ENCODE results near the gene SOX13.
A peak's percentile ranks its signal among the peaks of the same experiment; 100 is the strongest.

SOX13 gene

DNA sequence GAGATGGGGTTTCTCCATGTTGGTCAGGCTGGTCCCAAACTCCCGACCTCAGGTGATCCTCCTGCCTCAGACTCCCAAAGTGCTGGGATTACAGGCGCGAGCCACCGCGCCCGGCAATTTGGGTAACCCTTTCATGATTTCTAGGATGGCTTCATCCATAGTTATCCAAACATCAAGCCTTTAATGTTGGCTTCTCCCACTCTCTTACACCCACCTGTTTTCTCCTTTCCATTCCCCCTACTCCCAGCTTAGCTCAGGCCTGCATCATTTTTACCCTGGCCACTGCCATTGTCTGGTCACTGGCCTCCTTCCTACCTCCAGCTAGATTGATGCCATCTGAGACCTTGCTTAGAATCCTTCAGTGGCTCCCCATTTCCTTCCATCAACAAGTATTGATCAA is 2.0 kb upstream of the SOX13 start:
- H3K27me3 ChIP-seq (ENCODE audit: insufficient read depth, low read depth): no peaks in the 10 kb centered on the region
- no peak overlapping the region for H3K9ac ChIP-seq
- no peak overlapping the region for H3K27ac ChIP-seq
- TF ChIP-seq, protein P1, sequence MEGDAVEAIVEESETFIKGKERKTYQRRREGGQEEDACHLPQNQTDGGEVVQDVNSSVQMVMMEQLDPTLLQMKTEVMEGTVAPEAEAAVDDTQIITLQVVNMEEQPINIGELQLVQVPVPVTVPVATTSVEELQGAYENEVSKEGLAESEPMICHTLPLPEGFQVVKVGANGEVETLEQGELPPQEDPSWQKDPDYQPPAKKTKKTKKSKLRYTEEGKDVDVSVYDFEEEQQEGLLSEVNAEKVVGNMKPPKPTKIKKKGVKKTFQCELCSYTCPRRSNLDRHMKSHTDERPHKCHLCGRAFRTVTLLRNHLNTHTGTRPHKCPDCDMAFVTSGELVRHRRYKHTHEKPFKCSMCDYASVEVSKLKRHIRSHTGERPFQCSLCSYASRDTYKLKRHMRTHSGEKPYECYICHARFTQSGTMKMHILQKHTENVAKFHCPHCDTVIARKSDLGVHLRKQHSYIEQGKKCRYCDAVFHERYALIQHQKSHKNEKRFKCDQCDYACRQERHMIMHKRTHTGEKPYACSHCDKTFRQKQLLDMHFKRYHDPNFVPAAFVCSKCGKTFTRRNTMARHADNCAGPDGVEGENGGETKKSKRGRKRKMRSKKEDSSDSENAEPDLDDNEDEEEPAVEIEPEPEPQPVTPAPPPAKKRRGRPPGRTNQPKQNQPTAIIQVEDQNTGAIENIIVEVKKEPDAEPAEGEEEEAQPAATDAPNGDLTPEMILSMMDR (conservative IDR thresholded peaks at IDR 0.05; ENCODE audit: low read depth, low read length): no peak
- H3K79me2 ChIP-seq (ENCODE audit: insufficient read depth, low read depth): no peaks in the 10 kb centered on the region
- no peaks in the 10 kb centered on the region for H3K36me3 ChIP-seq (ENCODE audit: insufficient read depth)
- H3K4me1 ChIP-seq (ENCODE audit: low read depth, poor library complexity, severe bottlenecking): no peaks in the 10 kb centered on the region
- H2AFZ ChIP-seq (ENCODE audit: low read depth): no peak overlapping the region
- no peaks in the 10 kb centered on the region for H4K20me1 ChIP-seq (ENCODE audit: insufficient read depth)
- H3K4me3 ChIP-seq (IDR thresholded peaks at IDR 0.05; ENCODE audit: insufficient read depth, low read depth, low read length): no peak overlapping the region
- no peak overlapping the region for H3K4me2 ChIP-seq

DNA sequence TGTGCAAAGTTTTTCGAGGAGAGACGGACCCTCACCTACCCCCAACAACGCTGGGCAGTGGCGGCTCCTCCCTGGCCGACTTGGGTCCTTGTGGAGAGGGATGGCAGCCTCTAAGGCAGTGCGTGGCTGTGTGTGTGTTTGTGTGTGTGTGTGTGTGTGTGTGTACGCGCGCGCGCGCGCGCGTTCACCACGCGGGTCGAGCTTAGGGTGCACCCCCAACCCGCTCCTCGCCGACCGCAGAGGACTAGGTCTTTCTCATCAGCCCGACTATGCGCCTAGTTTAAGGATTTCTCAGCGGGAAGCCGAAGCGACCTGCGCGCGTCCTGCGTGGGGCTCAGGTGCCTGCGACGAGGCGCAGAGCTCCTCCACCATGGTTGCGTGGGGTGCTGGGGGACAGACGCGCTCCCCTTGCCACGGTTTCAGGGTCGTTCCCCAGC is 940 bp downstream of the SOX13 start:
- Histone ChIP-seq H2AFZ (ENCODE audit: low read depth) (peak overlapping the region; percentile 20; the same call in 1 of the 2 replicates), H3K4me3 (IDR thresholded peaks at IDR 0.05; ENCODE audit: insufficient read depth, low read depth, low read length) (no peak overlapping the region), H3K27ac (no peak overlapping the region)

DNA sequence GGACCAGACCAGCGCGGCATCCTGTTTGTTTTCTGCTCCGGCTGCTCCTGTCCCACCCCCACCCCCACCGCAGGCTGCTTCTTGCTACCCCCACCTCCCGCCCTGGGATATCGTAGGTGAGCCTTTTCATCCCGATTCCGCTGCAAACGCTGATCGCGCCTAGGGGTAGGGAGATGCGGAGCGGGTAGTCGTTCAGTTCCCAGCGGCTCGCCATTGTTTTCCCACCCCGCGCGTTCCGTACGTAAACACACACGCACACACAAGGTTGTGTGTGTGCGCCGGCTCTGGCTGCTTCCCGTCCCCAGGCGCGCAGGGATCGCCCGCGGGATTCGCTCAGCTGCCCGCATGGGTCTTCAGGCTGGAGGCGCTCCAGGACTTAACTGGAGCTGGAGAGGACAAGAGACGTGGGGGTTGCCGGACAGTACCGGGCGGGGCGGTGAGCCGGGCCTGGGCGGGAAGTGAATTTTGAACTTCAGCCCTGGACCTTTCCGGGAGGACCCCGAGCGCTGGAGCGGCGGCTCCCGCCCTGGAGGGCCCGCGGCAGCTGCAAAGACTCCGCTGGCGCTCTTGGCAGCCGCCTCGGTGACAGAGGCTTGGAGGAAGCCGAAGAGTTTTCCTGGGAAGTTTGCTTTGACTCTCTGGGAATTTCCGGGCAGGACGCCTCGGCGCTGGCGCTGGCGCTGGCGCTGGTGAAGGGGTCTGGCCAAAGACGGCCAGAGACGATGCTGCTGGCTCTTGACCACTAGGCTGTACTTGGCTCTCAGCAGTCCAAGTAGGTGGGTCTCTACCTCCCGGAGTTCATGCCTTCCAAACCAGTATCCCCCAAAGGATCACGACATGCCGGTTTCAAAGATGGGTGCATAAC is 1.6 kb downstream of the SOX13 start:
- no peak overlapping the region for H3K9ac ChIP-seq
- no peaks in the 10 kb centered on the region for H3K79me2 ChIP-seq (ENCODE audit: insufficient read depth, low read depth)

More for the DNA sequence above, 940 bp downstream of the SOX13 start:
- no peaks in the 10 kb centered on the region for H4K20me1 ChIP-seq (ENCODE audit: insufficient read depth)
- H3K79me2 ChIP-seq (ENCODE audit: insufficient read depth, low read depth): no peaks in the 10 kb centered on the region
- no peaks in the 10 kb centered on the region for H3K4me1 ChIP-seq (ENCODE audit: low read depth, poor library complexity, severe bottlenecking)
- no peaks in the 10 kb centered on the region for H3K27me3 ChIP-seq (ENCODE audit: insufficient read depth, low read depth)
- H3K9ac ChIP-seq: no peak overlapping the region
- no peak overlapping the region for H3K4me2 ChIP-seq
- TF ChIP-seq, protein P1 (conservative IDR thresholded peaks at IDR 0.05; ENCODE audit: low read depth, low read length): no peak
- H3K36me3 ChIP-seq (ENCODE audit: insufficient read depth): no peaks in the 10 kb centered on the region

DNA sequence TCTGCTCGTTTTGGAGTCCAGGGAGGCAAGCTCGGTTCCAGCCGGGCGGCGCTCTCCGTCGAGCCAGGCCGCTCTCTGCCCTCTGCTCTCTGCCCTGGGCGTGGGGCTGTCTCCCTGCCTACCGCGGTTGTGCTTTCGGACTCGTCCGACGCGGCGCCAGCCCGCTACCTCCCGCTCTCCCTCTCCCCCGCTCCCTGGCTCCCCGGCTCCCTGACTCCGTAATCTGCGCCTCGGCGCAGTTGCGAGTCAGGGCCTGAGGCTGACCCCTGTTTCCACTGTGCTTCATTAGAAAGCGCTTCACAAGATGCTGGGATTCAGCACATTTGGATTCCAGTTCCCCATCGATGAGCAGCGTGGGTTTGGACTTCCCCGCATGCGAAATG is 2.2 kb downstream of the SOX13 start:
- TF ChIP-seq, protein P1 (conservative IDR thresholded peaks at IDR 0.05; ENCODE audit: low read depth, low read length): no peak
- no peaks in the 10 kb centered on the region for H3K79me2 ChIP-seq (ENCODE audit: insufficient read depth, low read depth)
- no peak overlapping the region for H3K9ac ChIP-seq

More for the DNA sequence above, 1.6 kb downstream of the SOX13 start:
- H2AFZ ChIP-seq (ENCODE audit: low read depth): no peak overlapping the region
- H3K4me3 ChIP-seq (IDR thresholded peaks at IDR 0.05; ENCODE audit: insufficient read depth, low read depth, low read length): no peak overlapping the region
- no peaks in the 10 kb centered on the region for H3K27me3 ChIP-seq (ENCODE audit: insufficient read depth, low read depth)
- H3K36me3 ChIP-seq (ENCODE audit: insufficient read depth): no peaks in the 10 kb centered on the region
- H3K4me1 ChIP-seq (ENCODE audit: low read depth, poor library complexity, severe bottlenecking): no peaks in the 10 kb centered on the region
- TF ChIP-seq, protein P1 (conservative IDR thresholded peaks at IDR 0.05; ENCODE audit: low read depth, low read length): no peak
- no peak overlapping the region for H3K27ac ChIP-seq
- H4K20me1 ChIP-seq (ENCODE audit: insufficient read depth): no peaks in the 10 kb centered on the region
- H3K4me2 ChIP-seq: no peak overlapping the region

More for the DNA sequence above, 2.2 kb downstream of the SOX13 start:
- no peaks in the 10 kb centered on the region for H4K20me1 ChIP-seq (ENCODE audit: insufficient read depth)
- no peaks in the 10 kb centered on the region for H3K4me1 ChIP-seq (ENCODE audit: low read depth, poor library complexity, severe bottlenecking)
- H3K27me3 ChIP-seq (ENCODE audit: insufficient read depth, low read depth): no peaks in the 10 kb centered on the region
- H3K4me3 ChIP-seq (IDR thresholded peaks at IDR 0.05; ENCODE audit: insufficient read depth, low read depth, low read length): no peak overlapping the region
- H3K36me3 ChIP-seq (ENCODE audit: insufficient read depth): no peaks in the 10 kb centered on the region
- H3K4me2 ChIP-seq: no peak overlapping the region
- no peak overlapping the region for H3K27ac ChIP-seq
- no peak overlapping the region for H2AFZ ChIP-seq (ENCODE audit: low read depth)
